Hepatocyte (in vitro differentiated cells): ENCODE data around the gene FBXO48. TPM values are rescaled to one million over a fixed set of nuclear protein-coding genes. Genes with fewer than 3 reads are reported as not detected.

ENCODE experiments used
- DNase-seq: peaks from one replicate; pipeline ENCODE4 v3.0.0-alpha.2; 2016; ENCODE audit warnings: low spot score
- H2AFZ ChIP-seq: fragments of 200-600 bp; sonication (generic); 2 replicates; pipeline ENCODE4 v1.6.0; 2016; ENCODE audit warnings: antibody characterized with exemption, mild to moderate bottlenecking
- H3K27ac ChIP-seq: fragments of 200-600 bp; sonication (generic); 2 replicates; pipeline ENCODE4 v1.5.1; 2016; ENCODE audit warnings: mild to moderate bottlenecking
- H3K27me3 ChIP-seq: fragments of 200-600 bp; sonication (generic); 2 replicates; pipeline ENCODE4 v1.6.1; 2016
- H3K36me3 ChIP-seq: fragments of 200-600 bp; sonication (generic); replicated peaks from 2 replicates; pipeline ENCODE4 v1.5.1; 2016; ENCODE audit warnings: low read depth; ENCODE audit not compliant: insufficient read depth
- H3K4me1 ChIP-seq: fragments of 200-600 bp; sonication (generic); 2 replicates; pipeline ENCODE4 v1.5.1; 2016; ENCODE audit warnings: mild to moderate bottlenecking, moderate library complexity; ENCODE audit not compliant: insufficient read depth
- H3K4me2 ChIP-seq: fragments of 200-600 bp; sonication (generic); 2 replicates; pipeline ENCODE4 v1.6.0; 2016
- H3K4me3 ChIP-seq: fragments of 200-600 bp; sonication (generic); 2 replicates; pipeline ENCODE4 v1.5.1; 2016; ENCODE audit warnings: mild to moderate bottlenecking
- H3K79me2 ChIP-seq: fragments of 200-600 bp; sonication (generic); 2 replicates; pipeline ENCODE4 v1.6.0; 2017; ENCODE audit warnings: mild to moderate bottlenecking
- H3K9me2 ChIP-seq: fragments of 200-600 bp; sonication (generic); replicated peaks from 2 replicates; pipeline ENCODE4 v1.6.0; 2017; ENCODE audit warnings: mild to moderate bottlenecking; ENCODE audit not compliant: insufficient read depth
- H3K9me3 ChIP-seq: fragments of 200-600 bp; sonication (generic); 2 replicates; pipeline ENCODE4 v1.5.1; 2016; ENCODE audit warnings: low read depth, mild to moderate bottlenecking
- H4K20me1 ChIP-seq: fragments of 200-600 bp; sonication (generic); 2 replicates; pipeline ENCODE4 v1.6.0; 2016; ENCODE audit warnings: mild to moderate bottlenecking; ENCODE audit not compliant: insufficient read depth, poor library complexity, severe bottlenecking
- EZH2 ChIP-seq: fragments of 200-600 bp; sonication (generic); IDR thresholded peaks from 2 replicates; pipeline ENCODE4 v1.6.1; 2016; ENCODE audit warnings: antibody characterized with exemption, mild to moderate bottlenecking, borderline replicate concordance
- EZH2phosphoT487 ChIP-seq: fragments of 200-600 bp; sonication (generic); IDR thresholded peaks from one replicate; pipeline ENCODE4 v1.6.1; 2018; ENCODE audit warnings: antibody characterized with exemption, mild to moderate bottlenecking, low read depth, moderate library complexity; ENCODE audit not compliant: unreplicated experiment, severe bottlenecking
- WGBS: methylation state at CpG from one replicate; pipeline ENCODE4 v1.1.6; 2016; ENCODE audit warnings: low lambda C conversion rate; ENCODE audit errors: missing lambda C conversion rate; 5-methylcytosine and 5-hydroxymethylcytosine counted together
- polyA plus RNA-seq: library from polyadenylated mRNA; unstranded; fragments of >200 nt; fragmentation: Nextera tagmentation; extraction: Ambion mirVana; gene quantifications from 2 replicates; pipeline ENCODE4 v1.2.1, GENCODE V29; 2016
- total RNA-seq: library from RNA; depleted of rRNA; stranded (reverse); fragments of >200 nt; gene quantifications from 2 replicates; pipeline ENCODE4 v1.2.3, GENCODE V29; 2014
- TF ChIP-seq, protein P1 (sequence below): fragments of 200-600 bp; sonication (generic); IDR thresholded peaks from 2 replicates; pipeline ENCODE4 v1.5.1; 2016; ENCODE audit warnings: antibody characterized with exemption, mild to moderate bottlenecking; ENCODE audit not compliant: poor library complexity

The FBXO48 gene
- total and polyA plus RNA-seq, 2 experiments from 2014 or later, result 0.36 to 0.83 TPM

DNA sequence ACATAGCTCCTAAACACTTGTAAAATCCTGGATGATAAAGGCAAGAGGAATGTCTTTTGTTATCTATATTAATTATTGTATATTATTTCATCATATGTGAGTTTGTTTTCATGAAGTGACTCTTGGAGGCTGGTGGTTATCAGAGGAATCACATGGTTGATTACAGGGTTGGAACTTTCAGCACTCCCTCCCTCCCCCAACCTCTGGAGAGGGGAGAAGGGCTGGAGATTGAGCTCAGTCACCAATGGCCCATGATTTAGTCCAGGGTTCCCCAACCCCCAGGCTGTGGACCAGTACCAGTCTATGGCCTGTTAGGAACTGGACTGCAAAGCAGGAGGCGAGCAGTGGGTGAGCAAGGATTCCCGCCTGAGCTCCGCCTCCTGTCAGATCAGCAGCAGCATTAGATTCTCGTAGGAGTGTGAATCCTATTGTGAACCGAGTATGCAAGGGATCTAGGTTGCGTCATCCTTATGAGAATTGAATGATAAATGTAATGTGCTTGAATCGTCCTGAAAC is 37.7 kb downstream of the FBXO48 start:
- 74% methylated on average over 7 of the region's 7 CpGs for WGBS
- H2AFZ ChIP-seq, result no peak overlapping the region
- no peaks in the 10 kb centered on the region for H3K4me1 ChIP-seq
- no peaks in the 10 kb centered on the region for H3K36me3 ChIP-seq
- TF ChIP-seq EZH2 (no peak), EZH2phosphoT487 (no peak)
- TF ChIP-seq, protein P1, sequence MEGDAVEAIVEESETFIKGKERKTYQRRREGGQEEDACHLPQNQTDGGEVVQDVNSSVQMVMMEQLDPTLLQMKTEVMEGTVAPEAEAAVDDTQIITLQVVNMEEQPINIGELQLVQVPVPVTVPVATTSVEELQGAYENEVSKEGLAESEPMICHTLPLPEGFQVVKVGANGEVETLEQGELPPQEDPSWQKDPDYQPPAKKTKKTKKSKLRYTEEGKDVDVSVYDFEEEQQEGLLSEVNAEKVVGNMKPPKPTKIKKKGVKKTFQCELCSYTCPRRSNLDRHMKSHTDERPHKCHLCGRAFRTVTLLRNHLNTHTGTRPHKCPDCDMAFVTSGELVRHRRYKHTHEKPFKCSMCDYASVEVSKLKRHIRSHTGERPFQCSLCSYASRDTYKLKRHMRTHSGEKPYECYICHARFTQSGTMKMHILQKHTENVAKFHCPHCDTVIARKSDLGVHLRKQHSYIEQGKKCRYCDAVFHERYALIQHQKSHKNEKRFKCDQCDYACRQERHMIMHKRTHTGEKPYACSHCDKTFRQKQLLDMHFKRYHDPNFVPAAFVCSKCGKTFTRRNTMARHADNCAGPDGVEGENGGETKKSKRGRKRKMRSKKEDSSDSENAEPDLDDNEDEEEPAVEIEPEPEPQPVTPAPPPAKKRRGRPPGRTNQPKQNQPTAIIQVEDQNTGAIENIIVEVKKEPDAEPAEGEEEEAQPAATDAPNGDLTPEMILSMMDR, result no peak
- H3K27me3 ChIP-seq, result no peaks in the 10 kb centered on the region
- no peaks in the 10 kb centered on the region for H4K20me1 ChIP-seq
- no peak for DNase-seq
- H3K9me3 ChIP-seq, result no peaks in the 10 kb centered on the region
- H3K4me2 ChIP-seq, result no peak overlapping the region
- H3K79me2 ChIP-seq, result no peaks in the 10 kb centered on the region
- no peak overlapping the region for H3K4me3 ChIP-seq
- H3K27ac ChIP-seq, result no peak overlapping the region
- H3K9me2 ChIP-seq, result no peaks in the 10 kb centered on the region

DNA sequence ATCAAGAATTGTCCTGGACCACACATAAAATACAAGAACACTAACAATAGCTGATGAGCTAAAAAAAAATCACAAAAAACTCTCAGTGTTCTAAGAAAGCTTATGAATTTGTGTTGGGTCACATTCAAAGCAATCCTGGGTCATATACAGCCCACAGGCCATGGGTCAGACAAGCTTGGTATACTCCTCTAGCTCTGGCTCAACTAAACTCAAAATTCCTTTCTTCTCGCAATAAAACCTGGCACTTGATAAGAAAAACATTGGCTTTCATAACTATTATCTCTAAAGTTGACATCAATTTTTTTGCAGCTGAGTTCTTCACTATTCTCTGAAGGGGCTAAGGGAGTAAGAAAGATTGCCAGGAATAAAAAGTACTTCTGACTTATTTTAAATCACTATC is 38.3 kb downstream of the FBXO48 start:
- TF ChIP-seq EZH2, result no peak
- TF ChIP-seq, protein P1, result no peak
- TF ChIP-seq EZH2phosphoT487, result no peak
- no peaks in the 10 kb centered on the region for H3K36me3 ChIP-seq
- 70% methylated on average over 1 of the region's 1 CpG for WGBS
- H3K9me3 ChIP-seq, result no peaks in the 10 kb centered on the region
- H2AFZ ChIP-seq, result no peak overlapping the region
- DNase-seq, result no peak
- H3K27ac ChIP-seq, result no peak overlapping the region
- H3K4me2 ChIP-seq, result no peak overlapping the region
- no peaks in the 10 kb centered on the region for H3K4me1 ChIP-seq
- H4K20me1 ChIP-seq, result no peaks in the 10 kb centered on the region
- no peaks in the 10 kb centered on the region for H3K79me2 ChIP-seq
- no peaks in the 10 kb centered on the region for H3K9me2 ChIP-seq
- no peak overlapping the region for H3K4me3 ChIP-seq
- H3K27me3 ChIP-seq, result peaks cover 2% of the 10 kb centered on the region

DNA sequence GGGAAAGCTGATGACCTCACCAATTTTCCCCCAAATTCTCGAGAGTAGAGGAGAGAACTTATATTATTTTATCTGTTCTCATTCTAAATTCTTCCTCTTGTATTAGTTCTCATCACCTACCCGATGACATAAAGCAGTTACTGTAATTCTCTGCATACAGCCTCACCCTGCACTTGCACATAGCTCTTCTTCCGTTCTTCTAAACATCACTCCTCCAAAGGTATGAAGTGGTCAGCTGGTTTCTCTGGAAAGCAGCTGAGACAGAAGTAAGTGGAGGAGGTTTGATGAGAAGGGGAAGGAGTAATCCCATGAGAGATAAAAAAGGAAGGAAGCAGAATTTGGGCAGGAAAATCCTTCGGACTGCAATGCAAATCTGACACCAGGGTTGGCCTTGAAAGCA is 39.0 kb downstream of the FBXO48 start:
- Histone ChIP-seq H3K36me3 (no peaks in the 10 kb centered on the region), H3K9me3 (no peaks in the 10 kb centered on the region), H3K27ac (no peak overlapping the region), H2AFZ (no peak overlapping the region), H4K20me1 (no peaks in the 10 kb centered on the region), H3K79me2 (no peaks in the 10 kb centered on the region), H3K4me2 (no peak overlapping the region), H3K27me3 (peaks cover 6% of the 10 kb centered on the region), H3K4me1 (no peaks in the 10 kb centered on the region), H3K4me3 (no peak overlapping the region), H3K9me2 (no peaks in the 10 kb centered on the region)
- WGBS, result 76% methylated on average over 4 of the region's 4 CpGs
- no peak for DNase-seq
- no peak for TF ChIP-seq EZH2phosphoT487
- TF ChIP-seq, protein P1, result no peak
- TF ChIP-seq EZH2, result no peak
